GM19468 (cell line): ENCODE measurements around the gene BAAT.
"Not testable (repeated sequence)": the region's sequence is repeated elsewhere in the genome, so short reads cannot be mapped to it uniquely, and the experiment has no call there.

Experiments used
- ATAC-seq: cut with Tn5 transposase; IDR thresholded peaks from one replicate; pipeline ENCODE4 v1.9.1; 2021; ENCODE audit warnings: mild to moderate bottlenecking, moderate library complexity, moderate number of reproducible peaks; ENCODE audit not compliant: unreplicated experiment; ENCODE audit errors: extremely low read depth

The BAAT gene

DNA sequence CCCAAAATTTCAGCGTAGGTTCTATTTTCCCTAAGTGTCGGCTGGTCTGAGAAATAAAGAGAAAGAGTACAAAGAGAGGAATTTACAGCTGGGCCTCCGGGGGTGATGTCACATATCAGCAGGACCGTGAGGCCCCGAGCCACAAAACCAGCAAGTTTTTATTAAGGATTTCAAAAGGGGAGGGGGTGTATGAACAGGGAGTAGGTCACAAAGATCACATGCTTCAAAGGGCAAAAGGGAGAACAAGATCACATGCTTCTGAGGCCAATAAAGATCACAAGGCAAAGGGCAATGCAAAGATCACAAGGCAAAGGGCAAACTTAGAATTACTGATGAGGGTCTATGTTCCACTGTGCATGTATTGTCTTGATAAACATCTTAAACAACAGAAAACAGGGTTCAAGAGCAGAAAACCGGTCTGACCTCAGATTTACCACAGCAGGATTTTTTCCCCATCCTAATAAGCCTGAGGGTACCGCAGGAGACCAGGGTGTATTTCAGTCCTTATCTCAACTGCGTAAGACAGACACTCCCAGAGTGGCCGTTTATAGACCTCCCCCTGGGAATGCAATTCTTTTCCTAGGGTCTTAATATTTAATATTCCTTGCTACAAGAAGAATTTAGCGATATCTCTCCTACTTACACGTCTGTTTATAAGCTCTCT, at the start of gene BAAT:
TSS of gene BAAT (minus strand) at position 134 of the 664 bp plus-strand sequence. CDS start 13,602 bp downstream, outside the sequence.
- ATAC-seq: not testable (repeated sequence)

DNA sequence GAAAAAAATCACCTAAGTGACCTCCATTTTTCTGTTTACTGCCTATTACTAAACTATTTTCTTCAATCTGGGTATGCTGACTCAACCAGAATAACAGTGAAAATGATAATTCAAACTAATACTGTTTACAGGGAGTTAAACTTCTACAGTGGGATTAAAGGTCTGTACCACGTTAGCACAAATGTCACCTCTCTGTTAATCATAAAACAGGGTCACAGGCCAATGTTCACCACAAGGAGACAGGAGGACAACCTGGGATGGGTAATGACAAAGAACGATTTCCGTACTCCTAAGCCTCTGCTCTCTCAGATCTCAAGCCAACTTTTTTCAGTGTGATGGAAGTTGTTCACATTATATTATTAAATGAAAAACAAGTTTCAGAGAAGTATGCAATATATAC, 48.4 kb upstream of the BAAT start:
- no peak for ATAC-seq

DNA sequence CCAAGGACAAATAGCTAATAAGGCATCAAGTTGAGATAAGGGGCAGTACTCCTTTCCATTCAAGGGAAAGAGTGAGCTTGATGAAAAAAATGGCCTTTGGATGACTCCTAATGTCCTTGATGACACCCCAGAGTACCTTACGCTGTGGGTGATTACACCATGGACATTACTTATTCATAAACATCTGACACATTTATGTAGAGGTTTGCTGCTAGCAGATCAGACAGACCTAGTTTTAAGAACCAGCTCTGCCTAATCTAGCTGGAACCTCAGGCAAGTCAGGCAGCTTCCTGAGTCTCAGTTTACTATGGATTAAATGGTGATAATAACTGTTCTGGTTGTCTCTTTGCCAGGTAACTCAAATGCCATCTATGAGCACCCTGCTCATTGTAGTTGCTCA, 47.9 kb upstream of the BAAT start:
- no peak for ATAC-seq

DNA sequence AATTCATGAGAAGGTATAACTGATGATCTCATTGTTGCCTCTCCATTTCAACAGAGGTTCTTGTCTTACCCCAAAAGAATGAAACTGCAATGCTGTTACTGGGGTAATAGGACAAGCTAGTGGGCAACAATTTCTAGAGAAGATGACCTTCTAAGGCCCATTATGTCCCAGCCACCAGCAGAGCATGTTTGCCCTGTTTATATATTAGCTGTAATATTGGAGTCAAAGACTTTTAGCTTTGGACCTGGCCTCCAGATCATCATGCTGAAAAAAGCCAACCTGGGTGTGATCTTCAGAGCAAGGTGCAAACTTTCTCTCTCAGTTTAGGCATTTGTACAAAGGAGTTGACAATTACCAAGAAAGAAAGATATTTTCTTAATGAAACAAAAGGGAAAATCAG, 47.4 kb upstream of the BAAT start:
- ATAC-seq: no peak

DNA sequence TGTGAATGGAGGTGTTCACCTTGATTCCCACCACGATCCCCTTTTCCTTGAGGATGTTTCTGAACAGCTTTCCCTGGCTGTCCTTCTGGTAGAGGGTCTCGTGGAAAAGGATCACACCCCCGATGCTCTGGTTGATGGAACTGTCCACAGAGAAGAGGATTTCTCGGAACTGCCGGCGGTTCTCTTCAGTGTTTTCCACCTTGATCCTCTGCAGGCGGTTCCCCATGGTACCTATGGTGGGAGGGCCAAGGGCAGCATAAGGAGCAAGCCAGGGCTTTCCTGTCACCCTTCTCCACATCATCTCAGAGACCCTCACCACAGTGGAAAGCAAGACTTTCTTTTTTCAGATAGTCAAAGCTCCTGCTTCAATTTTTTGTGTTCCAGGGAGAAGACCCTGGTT, 44.9 kb upstream of the BAAT start:
- ATAC-seq: no peak

DNA sequence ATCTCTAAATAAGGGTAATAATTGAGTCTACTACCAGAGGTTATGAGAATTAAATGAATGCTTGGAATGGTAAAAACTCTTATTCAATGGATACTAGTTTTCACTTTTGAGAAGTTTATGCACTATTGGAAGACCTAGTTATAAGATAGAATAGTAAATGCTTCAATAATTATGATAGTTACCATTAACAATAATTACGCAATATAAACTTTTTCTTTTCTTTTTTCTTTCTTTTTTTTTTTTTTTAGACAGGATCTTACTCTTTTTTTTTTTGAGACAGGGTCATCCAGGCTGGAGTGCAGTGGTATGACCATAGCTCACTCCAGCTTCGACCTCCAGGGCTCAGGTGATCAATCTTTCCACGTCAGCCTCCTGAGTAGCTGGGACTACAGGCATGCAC, 44.1 kb upstream of the BAAT start:
- ATAC-seq: no peak

DNA sequence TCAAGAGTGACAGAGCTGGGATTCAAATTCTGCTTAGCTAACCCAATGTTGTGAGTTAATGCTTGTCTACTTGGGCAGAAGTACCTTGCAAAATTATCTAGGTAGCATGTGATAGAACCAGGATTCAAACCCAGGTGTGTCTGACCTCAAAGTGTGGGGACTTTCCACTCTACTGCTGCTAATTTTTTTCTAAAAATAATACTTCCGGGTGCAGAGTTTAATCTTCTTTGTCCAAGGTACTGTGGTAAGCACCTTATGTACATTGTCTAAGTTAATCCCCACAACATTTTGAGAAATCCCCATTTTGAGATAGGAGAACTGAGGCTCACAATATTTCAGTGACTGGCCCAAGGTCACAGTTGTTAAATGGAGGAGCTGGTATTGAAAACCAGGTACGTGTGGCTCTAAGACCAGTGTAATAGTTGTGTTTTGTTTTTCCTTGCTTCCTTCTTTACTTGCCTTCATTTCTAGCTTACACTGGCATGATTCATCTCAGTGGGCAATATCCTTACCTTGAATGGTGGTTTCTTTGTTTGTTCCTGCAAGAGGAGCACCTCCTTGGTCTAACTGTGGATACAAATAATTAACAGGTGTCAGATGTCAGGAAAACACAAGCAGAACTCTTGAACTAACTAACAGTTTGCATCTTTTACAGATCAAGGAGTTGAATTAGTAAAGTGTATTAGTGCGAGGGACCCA, 43.3 kb upstream of the BAAT start:
- peak; percentile 65 for ATAC-seq

DNA sequence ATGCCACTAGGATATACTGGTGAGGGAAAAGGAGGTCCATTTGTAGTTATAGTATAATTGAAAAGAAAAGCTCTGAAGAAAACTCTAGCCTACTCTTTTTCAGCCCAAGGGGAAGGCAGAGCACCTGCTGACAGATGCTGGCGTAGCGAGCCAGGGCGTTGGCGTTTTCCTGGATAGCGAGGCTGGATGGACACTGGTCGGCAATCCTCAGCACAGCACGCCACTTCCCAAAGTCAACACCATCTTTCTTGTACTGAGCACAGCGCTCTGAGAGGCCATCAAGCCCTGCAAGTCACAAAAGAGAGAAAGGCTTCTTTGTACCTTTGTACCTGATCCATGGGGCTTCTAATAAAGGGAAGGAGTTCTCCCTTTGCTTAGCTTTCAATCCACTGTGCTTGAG, 42.6 kb upstream of the BAAT start:
- no peak for ATAC-seq

DNA sequence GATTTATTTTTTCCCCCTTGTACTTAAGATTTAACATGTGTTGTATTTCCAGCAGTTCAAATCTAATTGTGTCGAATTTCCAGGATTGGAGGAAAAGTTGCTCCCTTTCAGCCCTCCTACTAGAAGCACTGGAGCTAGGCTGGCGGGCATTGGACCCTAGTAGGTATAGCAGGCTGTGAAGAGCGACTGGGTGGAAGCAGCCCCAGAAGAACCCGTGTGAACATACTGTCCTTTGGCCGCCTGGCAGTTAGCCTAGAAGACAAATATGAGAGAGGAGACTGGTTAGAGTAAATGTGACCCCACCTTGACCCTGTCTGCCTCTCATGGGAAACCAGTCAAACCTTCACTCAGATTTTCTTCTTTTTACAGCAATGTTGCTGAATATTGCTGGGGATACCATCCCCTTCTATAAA, 36.9 kb upstream of the BAAT start:
- no peak for ATAC-seq

DNA sequence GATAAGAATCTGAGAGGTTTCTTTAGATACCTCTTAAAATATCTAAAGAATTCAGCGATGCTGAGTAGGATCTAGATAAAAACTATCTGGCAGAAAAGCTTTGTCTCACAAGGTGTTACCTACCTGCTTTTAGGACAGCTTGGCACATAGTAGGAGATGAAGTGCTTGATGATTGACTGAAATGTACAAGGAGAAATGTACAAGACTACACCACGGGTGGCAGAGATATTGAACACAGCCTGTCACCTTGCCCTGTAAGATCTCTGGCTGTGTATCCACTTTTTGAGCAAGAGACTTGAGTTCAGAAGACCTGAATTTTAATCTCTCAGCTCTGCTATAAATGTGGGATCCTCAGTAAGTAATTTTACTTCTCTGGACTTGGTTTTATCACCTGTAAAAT, 35.1 kb upstream of the BAAT start:
- no peak for ATAC-seq

DNA sequence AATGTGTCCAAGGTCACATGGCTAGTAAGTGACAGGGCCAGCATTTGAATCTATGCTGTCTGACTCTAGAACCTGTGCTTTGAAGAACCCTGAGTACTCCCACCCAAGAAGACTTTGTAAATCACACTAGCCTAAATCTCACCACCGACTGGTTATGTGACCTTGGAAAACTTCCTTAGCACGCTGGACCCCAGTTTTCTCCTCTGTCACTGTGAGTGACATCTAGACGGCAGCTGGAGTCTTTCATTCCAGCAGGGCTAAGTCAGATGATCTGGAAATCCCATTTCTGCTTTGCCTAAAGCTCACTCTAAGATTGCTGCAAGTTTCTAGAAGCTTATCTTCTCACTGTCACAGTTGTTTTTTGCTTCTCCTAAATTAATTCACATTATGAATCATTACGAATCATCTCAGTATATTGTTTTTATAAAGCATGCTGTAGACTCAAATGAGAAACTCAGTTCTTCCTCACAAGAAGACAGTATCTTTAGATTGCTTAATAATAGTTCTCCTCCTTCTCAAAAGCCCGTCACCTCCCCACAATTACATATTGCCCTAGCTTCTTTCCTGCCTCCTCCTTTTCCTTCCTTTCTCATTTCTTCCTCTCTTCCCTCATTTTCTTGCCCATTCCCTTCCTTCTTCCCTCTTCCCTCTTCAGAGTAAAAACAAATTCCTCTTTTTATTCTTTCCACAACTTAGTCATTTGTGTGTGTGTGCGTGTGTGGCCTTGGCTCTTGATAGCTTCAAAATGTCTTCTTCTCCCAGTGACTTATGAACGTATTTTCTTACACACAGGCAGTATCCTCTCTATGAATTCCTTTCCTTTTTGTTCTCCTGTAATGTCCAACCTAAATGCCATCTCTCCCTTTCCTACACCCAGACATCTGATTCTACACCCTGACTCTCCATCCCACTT, 34.0 kb upstream of the BAAT start:
- ATAC-seq: no peak

DNA sequence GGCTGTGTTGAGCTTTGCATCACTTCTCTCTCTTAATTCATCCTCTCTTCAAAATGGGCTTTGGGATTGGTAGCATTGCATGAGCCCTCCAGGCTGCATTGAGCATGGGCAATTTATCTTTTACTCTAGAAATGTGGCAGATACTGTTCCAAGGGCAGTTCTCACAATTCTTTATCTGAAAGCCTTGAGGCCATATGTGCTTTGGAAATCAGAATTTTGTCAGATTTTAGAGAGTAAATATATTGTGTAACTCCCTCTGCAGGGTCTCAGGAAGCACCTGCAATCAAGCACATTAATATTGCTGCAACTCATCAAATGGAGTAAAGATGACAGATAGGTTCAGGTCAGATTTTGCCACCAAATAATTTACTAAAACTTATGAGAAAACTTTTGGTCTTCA, 33.2 kb upstream of the BAAT start:
- ATAC-seq: no peak

DNA sequence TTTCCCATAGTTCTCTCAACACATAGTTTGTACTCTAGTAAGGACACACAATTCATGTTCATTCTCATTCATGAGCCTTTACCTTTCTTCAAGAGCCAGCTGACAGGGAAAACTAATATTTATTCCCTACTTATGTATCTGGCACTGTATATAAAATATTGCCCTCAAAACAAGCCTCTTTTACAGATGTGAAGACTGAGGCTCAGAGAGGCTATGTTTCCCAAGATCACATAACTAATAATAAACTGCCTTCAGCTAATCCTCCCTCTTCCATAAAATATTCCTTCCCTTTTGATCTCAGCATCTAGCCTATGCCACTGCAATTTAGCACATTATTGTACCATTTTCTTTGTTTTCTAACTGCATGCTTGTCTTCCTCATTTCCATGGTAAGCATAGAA, 32.6 kb upstream of the BAAT start:
- ATAC-seq: no peak

DNA sequence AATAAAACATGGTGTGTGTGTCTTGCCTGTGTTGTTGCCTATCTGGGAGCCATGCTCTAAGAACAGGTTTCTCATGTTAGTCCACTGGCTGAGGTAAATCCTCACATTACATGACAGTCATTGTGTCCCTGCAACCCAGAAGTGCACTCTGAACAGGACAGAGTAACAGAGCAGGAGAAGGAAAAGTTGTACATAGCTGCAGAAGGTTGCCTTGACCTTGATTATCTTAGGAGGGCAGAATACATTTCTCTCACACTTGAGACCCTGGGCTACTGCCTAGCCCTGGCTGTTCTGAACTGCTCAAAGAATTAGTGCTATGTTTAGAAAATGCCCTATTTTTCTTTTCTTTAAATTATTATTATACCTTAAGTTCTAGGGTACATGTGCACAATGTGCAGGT, 30.8 kb upstream of the BAAT start:
- no peak for ATAC-seq

DNA sequence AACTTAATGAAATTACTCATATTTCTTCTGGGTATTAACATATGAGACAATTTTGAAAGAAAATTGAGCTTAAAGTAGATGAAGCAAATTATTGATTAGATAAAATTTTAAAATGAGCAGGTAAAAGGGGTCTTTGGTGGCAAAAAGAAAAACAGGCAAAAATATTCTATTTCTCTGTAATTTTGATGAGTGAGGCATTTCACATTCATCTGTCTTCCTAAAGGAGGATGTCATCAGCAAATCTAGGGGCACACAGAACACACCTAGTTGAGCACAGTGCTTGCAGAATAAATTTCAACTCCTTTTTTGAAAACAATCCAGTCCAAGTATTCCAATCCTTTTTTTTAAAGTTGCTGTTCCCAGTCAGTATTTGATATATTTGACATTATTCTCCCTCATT, 30.0 kb upstream of the BAAT start:
- ATAC-seq: no peak

DNA sequence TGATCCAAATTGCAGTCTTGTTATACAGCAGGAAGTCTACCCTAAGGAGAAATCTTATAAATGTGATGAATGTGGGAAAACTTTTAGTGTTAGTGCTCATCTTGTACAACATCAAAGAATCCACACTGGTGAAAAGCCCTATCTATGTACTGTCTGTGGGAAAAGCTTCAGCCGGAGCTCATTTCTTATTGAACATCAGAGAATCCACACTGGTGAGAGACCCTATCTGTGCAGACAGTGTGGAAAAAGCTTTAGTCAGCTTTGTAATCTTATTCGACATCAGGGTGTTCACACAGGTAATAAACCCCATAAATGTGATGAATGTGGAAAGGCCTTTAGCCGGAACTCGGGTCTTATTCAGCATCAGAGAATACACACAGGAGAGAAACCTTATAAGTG, 24.3 kb upstream of the BAAT start:
- no peak for ATAC-seq

DNA sequence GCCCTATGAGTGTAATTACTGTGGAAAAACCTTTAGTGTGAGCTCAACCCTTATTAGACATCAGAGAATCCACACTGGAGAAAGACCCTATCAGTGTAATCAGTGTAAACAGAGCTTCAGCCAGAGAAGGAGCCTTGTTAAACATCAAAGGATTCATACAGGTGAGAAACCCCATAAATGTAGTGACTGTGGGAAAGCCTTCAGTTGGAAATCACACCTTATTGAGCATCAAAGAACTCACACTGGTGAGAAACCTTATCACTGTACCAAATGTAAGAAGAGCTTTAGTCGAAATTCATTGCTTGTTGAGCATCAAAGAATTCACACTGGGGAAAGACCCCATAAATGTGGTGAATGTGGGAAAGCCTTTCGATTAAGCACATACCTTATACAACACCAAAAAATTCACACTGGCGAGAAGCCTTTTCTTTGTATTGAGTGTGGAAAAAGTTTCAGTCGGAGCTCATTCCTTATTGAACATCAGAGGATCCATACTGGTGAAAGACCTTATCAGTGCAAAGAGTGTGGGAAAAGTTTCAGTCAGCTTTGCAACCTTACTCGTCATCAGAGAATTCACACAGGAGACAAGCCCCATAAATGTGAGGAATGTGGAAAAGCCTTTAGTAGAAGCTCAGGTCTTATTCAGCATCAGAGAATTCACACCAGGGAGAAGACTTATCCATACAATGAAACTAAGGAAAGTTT, 23.7 kb upstream of the BAAT start:
- no peak for ATAC-seq

DNA sequence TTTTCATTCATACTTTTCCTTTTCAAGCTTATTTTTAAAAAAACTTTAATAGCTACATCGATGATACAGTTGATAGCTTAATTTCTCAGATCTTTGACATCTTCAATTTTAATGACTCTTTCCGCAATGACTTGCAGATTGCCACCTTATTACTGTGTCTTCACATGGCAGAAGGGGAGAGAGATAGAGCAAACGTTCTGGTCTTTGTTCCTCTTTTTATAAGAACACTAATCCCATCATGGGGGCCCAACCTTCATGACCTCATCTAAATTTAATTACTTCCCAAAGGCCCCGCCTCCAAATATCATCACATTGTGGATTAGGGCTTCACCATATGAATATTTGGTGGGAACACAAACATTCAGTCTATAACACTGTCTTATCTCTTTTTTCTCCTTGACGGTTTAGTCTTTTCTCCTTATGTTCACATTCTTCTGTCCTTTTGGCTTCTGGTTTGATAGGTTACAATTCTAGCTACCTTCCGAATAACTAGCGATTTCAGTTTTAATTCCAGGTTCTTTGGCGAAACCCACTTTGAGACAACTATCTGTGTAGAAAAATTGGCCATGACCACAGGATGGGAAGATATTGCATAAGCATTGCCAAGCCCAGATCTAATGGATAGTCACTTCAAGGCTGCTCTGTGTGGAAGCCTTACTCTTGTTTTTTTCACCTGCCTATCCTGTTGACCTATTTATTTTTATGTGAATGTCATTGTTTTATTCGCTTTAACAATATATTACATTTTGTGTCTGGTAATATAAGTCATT, 18.9 kb upstream of the BAAT start:
- no peak for ATAC-seq

DNA sequence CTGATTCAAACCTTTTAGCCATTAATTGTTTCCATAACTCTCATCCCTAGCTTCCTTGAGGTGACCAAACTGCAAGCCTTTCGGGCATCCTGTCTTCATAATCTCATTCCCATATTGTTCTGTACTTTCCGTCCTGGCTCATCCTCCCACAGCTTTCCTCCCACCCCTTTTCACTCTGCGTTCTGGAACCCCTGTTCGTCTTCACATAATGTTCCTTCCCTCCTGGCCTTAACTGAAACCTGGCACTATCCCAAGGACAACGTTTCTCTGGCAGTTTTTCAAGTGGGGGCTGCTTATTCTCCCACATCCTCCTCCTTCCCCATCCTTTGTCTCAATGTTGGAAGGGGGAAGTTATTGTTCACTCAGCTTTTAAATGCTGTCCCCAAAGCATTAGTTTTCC, 15.3 kb upstream of the BAAT start:
- no peak for ATAC-seq

DNA sequence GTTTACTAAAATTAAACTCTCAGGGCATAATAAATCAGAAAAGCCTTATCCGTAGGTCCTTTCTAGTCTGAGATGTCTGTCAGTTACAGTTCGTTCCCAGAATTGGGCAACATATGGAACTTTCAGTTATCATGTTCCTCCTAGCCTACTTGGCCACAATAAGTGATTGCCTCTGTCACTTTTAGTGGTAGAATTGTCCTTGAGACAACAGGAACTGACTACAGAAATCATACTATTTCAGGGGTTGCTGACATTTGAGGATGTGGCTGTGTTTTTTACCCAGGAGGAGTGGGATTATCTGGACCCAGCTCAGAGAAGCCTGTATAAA, 14.8 kb upstream of the BAAT start:
- ATAC-seq: no peak
